Posterior cingulate gyrus (tissue), 11 donors: ENCODE results near the gene NHLRC3.
A peak's percentile ranks its signal among the peaks of the same experiment; 100 is the strongest.
"Not testable (repeated sequence)": the region's sequence is repeated elsewhere in the genome, so short reads cannot be mapped to it uniquely, and the experiment has no call there.

Experiments used
- DNase-seq, 10 donors: peaks; one replicate each; pipeline versions ENCODE4 v3.0.0 to v3.0.0-alpha.2; 2020 to 2021; ENCODE audit warnings: mixed read lengths in 3 of 10
- intact Hi-C: fragments of 100-400 bp; cut with DNase I; formaldehyde crosslinking; loops from one replicate; pipeline ENCODE4 v1.15.1; 2023

NHLRC3 gene

GRCh38 chr13:39039041-39039440 is 785 bp downstream of the NHLRC3 start:
- no peak for DNase-seq
- intact Hi-C loops = loop anchor here (5.0 kb wide), 2 partner anchors 578 to 618 kb away; partner anchors contain the start of gene COG6

DNA sequence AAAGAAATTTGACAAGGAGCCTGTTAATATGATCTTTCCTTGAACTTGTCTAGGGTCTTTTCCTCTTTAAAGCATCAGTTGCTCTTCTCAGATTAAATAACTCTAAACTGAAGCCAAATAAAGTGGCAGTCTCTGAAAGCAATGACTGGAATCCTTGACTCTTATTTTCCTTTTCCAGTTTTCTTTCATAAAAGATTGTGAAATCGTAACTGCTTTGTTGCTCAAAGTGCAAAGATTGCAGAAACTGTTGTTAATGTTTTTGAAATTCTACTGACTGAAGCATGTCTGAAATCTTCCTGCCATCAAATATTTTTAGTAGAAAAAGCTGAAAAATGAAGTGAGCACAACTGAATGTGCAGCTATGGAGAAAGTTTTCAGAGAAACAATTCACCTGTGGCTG is 1.9 kb downstream of the NHLRC3 start:
- intact Hi-C loops = no loop called here
- no peak for DNase-seq

DNA sequence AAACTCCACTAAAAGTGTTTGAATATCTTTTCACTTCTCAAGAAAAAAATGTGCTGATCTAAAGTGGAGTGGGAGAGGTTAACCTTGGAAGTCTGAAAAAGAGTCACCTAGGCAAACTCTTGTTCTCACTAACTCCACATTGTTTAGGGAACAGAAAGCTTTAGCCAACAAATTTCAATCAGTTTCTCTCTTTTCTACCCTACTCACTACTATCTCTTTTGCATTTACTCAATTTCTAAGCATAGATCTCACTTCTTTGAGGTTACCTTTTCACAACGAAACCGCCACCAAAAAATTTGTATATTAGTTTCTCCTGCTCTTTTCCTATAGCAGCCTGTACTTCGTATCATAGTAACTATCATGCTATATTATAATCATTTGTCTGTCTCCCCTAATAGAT is 6.3 kb downstream of the NHLRC3 start:
- intact Hi-C loops = no loop called here
- no peak for DNase-seq

GRCh38 chr13:39047560-39047959 is 9.3 kb downstream of the NHLRC3 start:
- intact Hi-C loops = no loop called here
- peak in 6 of 10 donors; percentile 11 to 83 (median 25) for DNase-seq

GRCh38 chr13:39048806-39049205 is 10.6 kb downstream of the NHLRC3 start:
- intact Hi-C loops = no loop called here
- no peak for DNase-seq

- intact Hi-C loops = no loop called here
- DNase-seq = no peak
These were observed 11.0 kb downstream of the NHLRC3 start for GRCh38 chr13:39049274-39049673.

- DNase-seq = no peak
- intact Hi-C loops = loop anchor here (2.0 to 10.0 kb wide), 5 partner anchors 36 to 624 kb away; no protein-coding TSS in a partner anchor
These were observed 12.9 kb downstream of the NHLRC3 start for GRCh38 chr13:39051157-39051556.

- peak in 1 of 10 donors; percentile 19 for DNase-seq
- intact Hi-C loops = loop anchor here (5.0 to 10.0 kb wide), 3 partner anchors 34 to 622 kb away; no protein-coding TSS in a partner anchor
These were observed 14.7 kb downstream of the NHLRC3 start for GRCh38 chr13:39052944-39053343.

DNA sequence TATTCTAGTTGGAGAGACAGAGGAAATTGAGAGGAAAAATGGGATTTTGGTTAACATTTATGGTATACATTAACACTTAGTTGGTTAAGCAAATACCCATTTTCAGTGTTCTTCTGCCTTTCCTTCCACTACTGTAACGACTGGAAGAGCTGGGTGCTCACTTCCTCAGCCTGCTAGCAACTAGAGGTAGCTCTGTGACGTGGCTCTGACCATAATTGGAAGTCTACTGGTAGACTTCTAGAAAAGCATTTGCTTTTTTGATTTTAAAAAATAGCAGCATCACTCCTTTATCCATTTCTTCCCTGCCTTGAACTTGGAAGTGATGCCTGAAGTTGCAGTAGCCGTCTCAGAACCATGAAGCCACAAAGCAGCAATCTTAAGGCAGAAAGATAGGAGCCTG is 15.9 kb downstream of the NHLRC3 start:
- intact Hi-C loops = loop anchor here (5.0 to 10.0 kb wide), 3 partner anchors 33 to 621 kb away; no protein-coding TSS in a partner anchor
- DNase-seq = no peak

DNA sequence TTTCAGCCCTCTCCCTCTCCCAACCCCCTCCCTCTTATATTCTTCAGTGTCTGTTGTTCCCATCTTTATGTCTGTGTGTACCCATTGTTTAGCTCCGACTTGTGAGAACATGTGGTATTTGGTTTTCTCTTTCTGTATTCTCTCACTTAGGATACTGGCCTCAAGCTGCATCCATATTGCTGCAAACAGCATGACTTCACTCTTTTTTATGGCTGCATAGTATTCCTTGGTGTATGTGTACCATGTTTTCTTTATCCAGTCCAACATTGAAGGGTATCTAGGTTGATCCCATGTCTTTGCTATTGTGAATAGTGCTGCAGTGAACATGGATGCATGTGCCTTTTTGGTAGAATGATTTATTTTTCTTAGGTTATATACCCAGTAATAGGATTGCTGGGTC is 17.8 kb downstream of the NHLRC3 start:
- intact Hi-C loops = loop anchor here (10.0 kb wide), 1 partner anchor 619 kb away; no protein-coding TSS in a partner anchor
- no peak for DNase-seq

GRCh38 chr13:39058040-39058439 is 19.8 kb downstream of the NHLRC3 start:
- DNase-seq = no peak
- intact Hi-C loops = loop anchor here (10.0 kb wide), 1 partner anchor 617 kb away; no protein-coding TSS in a partner anchor

DNA sequence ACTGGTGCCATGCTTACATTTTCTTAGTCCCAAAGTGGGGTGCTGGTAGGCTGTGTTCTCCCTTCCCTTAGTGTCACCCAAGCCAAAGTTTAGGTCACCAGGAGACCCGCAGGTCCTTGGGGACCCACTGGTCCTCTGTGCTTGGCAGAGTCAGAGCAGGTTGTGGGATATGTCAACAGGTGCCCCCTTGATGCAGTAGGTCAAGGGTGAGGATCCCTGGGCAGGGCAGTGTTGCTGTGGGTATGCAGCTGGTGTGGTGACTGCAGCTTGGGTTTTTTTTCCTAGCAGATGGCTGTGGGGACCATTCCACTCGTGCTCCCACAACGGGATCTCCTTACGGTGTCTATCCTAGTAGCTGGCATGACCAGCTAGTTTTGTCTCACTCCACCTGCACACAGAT is 23.7 kb downstream of the NHLRC3 start:
- DNase-seq = peak in 1 of 10 donors; percentile 64
- intact Hi-C loops = no loop called here

- intact Hi-C loops = no loop called here
- no peak for DNase-seq
These were observed 34.6 kb downstream of the NHLRC3 start for GRCh38 chr13:39072842-39073241.

GRCh38 chr13:39073983-39074382 is 35.7 kb downstream of the NHLRC3 start:
- no peak for DNase-seq
- intact Hi-C loops = no loop called here

GRCh38 chr13:39086251-39086945 is 48.1 kb downstream of the NHLRC3 start:
- DNase-seq = not testable (repeated sequence)
- intact Hi-C loops = loop anchor here (5.0 kb wide), 1 partner anchor 34 kb away; no protein-coding TSS in a partner anchor

DNA sequence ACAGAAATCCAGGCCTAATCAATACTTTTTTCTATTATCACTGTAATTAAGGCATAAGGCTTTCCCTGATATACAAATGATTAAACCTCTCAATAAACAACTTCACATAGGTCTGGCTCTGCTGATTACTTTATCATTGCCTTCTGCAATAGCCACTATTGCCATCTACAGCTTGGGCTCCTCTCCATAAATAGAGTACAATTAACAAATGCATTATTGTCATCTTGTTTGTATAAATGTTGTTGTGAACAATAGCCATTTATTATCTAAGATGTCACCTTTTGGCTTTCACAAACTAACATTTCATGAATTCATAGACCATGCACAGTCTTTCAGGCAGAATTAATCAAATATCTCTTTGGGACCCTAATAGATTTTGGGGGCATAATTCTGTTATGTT is 53.3 kb downstream of the NHLRC3 start:
- intact Hi-C loops = no loop called here
- DNase-seq = no peak

DNA sequence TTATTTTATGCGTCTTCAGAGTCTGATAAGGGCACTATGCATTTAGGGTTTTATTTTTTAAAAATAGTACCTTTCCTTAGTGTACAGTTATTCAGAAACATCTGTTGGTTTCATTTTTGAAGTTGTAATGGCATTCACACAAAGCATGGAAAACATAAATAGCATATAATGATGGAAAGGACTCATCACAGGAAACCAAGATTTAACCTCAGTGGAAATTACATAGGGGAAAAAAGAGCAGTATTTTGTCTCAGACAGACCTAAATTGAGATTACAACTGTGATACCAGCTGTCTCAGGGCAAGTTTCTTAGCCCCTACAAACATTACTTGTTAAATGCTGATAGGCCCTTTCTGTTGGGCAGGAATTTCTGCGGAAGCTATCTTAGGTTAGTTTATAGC is 57.2 kb downstream of the NHLRC3 start:
- intact Hi-C loops = no loop called here
- no peak for DNase-seq

DNA sequence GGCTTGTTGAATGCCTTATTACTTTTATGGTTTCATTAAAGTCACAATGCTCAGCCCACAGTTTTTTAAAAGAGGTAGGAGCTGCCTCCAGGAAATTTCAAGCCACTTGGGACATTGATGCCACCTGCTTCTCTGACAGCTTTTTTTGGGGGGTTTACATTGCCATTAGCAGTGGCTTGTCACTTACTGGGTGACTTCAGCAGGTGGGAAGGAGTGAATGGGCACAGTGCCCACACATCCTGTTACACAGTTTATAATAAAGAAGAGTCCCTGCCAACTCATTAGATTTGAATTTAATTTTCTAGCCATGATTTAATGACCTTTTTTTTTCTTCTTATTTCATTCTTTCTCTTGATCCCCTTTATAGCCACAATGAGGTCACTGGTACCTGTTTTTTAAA is 61.0 kb downstream of the NHLRC3 start:
- no peak for DNase-seq
- intact Hi-C loops = no loop called here
